IMR-90 (cell line): ENCODE results near the gene TOGARAM2. TPM values are rescaled to one million over a fixed set of nuclear protein-coding genes. Genes with fewer than 3 reads are reported as not detected.

Experiments used
- ATAC-seq: fragments of 200-7000 bp; cut with Tn5 transposase; 2 replicates; pipeline ENCODE4 v1.9.1; 2020; ENCODE audit warnings: low read depth, mild to moderate bottlenecking, moderate library complexity
- BruUV-seq: library from RNA; stranded (reverse); fragments of 400-500 nt; replicated peaks from 2 replicates; lab custom pipeline; 2021; lab: Mats Ljungman, UMichigan
- CTCF ChIA-PET: fragments of 300-600 bp; formaldehyde crosslinking; extraction: SDS; loops from one replicate; lab custom pipeline; 2021; ENCODE audit warnings: antibody characterized with exemption; lab: Yijun Ruan, JAX
- POLR2A ChIA-PET: fragments of 300-600 bp; sonication (Branson Sonifier 250); formaldehyde crosslinking; loops from one replicate; lab custom pipeline; 2022; ENCODE audit warnings: antibody characterized with exemption; ENCODE audit not compliant: unreplicated experiment; lab: Charles Lee
- DNase-seq: peaks from one replicate; pipeline ENCODE4 v3.0.0; 2013
- H2AFZ ChIP-seq: replicated peaks from 2 replicates; pipeline ENCODE3; 2013; ENCODE audit warnings: low read length, mild to moderate bottlenecking; ENCODE audit not compliant: poor library complexity
- H2AK5ac ChIP-seq: 2 replicates; pipeline ENCODE4 v1.6.1; 2013; ENCODE audit warnings: low read depth, low read length, inconsistent platforms
- H2AK9ac ChIP-seq: replicated peaks from 2 replicates; pipeline ENCODE3; 2013; ENCODE audit warnings: mild to moderate bottlenecking, low read depth, low read length, moderate library complexity; ENCODE audit not compliant: poor library complexity
- H2BK120ac ChIP-seq: 2 replicates; pipeline ENCODE4 v1.6.1; 2013; ENCODE audit warnings: low read depth, low read length, inconsistent platforms
- H2BK15ac ChIP-seq: 3 replicates; pipeline ENCODE4 v1.6.1; 2013; ENCODE audit warnings: low read depth, low read length, inconsistent platforms
- H2BK20ac ChIP-seq: 2 replicates; pipeline ENCODE4 v1.6.1; 2013; ENCODE audit warnings: low read depth, mild to moderate bottlenecking, inconsistent platforms, low read length, moderate library complexity
- H2BK5ac ChIP-seq: 2 replicates; pipeline ENCODE4 v1.6.1; 2013; ENCODE audit warnings: mild to moderate bottlenecking, low read depth, low read length, inconsistent platforms; ENCODE audit not compliant: poor library complexity, severe bottlenecking
- H3K14ac ChIP-seq: replicated peaks from 2 replicates; pipeline ENCODE4 v1.6.1; 2013; ENCODE audit warnings: low read depth, low read length, inconsistent platforms
- H3K18ac ChIP-seq: 2 replicates; pipeline ENCODE4 v1.6.1; 2013; ENCODE audit warnings: low read depth, low read length, control low read depth
- H3K23ac ChIP-seq: 2 replicates; pipeline ENCODE4 v1.6.1; 2013; ENCODE audit warnings: low read depth, low read length, inconsistent platforms
- H3K27ac ChIP-seq: 2 replicates; pipeline ENCODE4 v1.5.1; 2013; ENCODE audit warnings: mild to moderate bottlenecking, control low read depth, low read length; ENCODE audit not compliant: insufficient read depth
- H3K27me3 ChIP-seq: 2 replicates; pipeline ENCODE4 v1.6.1; 2013; ENCODE audit warnings: low read length; ENCODE audit not compliant: control insufficient read depth, insufficient read depth
- H3K36me3 ChIP-seq: 2 replicates; pipeline ENCODE4 v1.6.1; 2013; ENCODE audit warnings: low read length, mixed read lengths; ENCODE audit not compliant: control insufficient read depth, insufficient read depth
- H3K4ac ChIP-seq: 2 replicates; pipeline ENCODE4 v1.6.1; 2013; ENCODE audit warnings: low read depth, low read length, inconsistent platforms
- H3K4me1 ChIP-seq: 2 replicates; pipeline ENCODE4 v1.6.1; 2013; ENCODE audit warnings: low read length, mixed read lengths; ENCODE audit not compliant: control insufficient read depth, insufficient read depth
- H3K4me2 ChIP-seq: 2 replicates; pipeline ENCODE4 v1.6.1; 2013; ENCODE audit warnings: low read depth, mild to moderate bottlenecking, control low read depth, low read length, moderate library complexity
- H3K4me3 ChIP-seq: 2 replicates; pipeline ENCODE4 v1.5.1; 2013; ENCODE audit warnings: low read depth, mild to moderate bottlenecking, control low read depth, low read length, moderate library complexity; ENCODE audit not compliant: insufficient read depth
- H3K56ac ChIP-seq: 2 replicates; pipeline ENCODE4 v1.6.1; 2013; ENCODE audit warnings: low read length, inconsistent platforms; ENCODE audit not compliant: insufficient read depth; ENCODE audit errors: extremely low read depth
- H3K79me1 ChIP-seq, 2 experiments: 2 replicates each; pipeline ENCODE4 v1.6.1; 2013; ENCODE audit warnings: low read length in 2 of 2, inconsistent platforms in 1 of 2, low read depth in 1 of 2
- H3K9ac ChIP-seq: 2 replicates; pipeline ENCODE4 v1.6.1; 2013; ENCODE audit warnings: low read depth, low read length, control low read depth
- H3K9me1 ChIP-seq: 2 replicates; pipeline ENCODE4 v1.6.1; 2013; ENCODE audit warnings: low read length, inconsistent platforms; ENCODE audit not compliant: insufficient read depth
- H3K9me3 ChIP-seq: 2 replicates; pipeline ENCODE4 v1.6.1; 2013; ENCODE audit warnings: low read length; ENCODE audit not compliant: control insufficient read depth, insufficient read depth
- H4K20me1 ChIP-seq: 2 replicates; pipeline ENCODE4 v1.6.1; 2013; ENCODE audit warnings: low read length, inconsistent platforms; ENCODE audit not compliant: insufficient read depth
- H4K5ac ChIP-seq: 2 replicates; pipeline ENCODE4 v1.6.1; 2013; ENCODE audit warnings: mild to moderate bottlenecking, low read depth, low read length, control low read depth
- H4K8ac ChIP-seq, 2 experiments: 2 replicates each; pipeline ENCODE4 v1.6.1; 2013; ENCODE audit warnings: low read depth in 2 of 2, low read length in 2 of 2, control low read depth in 1 of 2, inconsistent platforms in 1 of 2
- H4K91ac ChIP-seq: 2 replicates; pipeline ENCODE4 v1.6.1; 2013; ENCODE audit warnings: low read depth, low read length, inconsistent platforms; ENCODE audit not compliant: insufficient read depth
- BHLHE40 ChIP-seq: fragments of 150-350 bp; IDR thresholded peaks from 2 replicates; pipeline ENCODE4 v1.6.1; 2016; ENCODE audit warnings: mild to moderate bottlenecking, low read depth, low read length
- CEBPB ChIP-seq: IDR thresholded peaks from 2 replicates; pipeline ENCODE4 v1.6.1; 2012; ENCODE audit warnings: low read depth, low read length, improper control_type of control experiment
- CHD1 ChIP-seq: IDR thresholded peaks from 2 replicates; pipeline ENCODE4 v1.6.1; 2012; ENCODE audit warnings: low read depth, low read length, improper control_type of control experiment
- FOS ChIP-seq: fragments of 150-350 bp; IDR thresholded peaks from 2 replicates; pipeline ENCODE4 v1.6.1; 2016; ENCODE audit warnings: low read depth, low read length
- MAFK ChIP-seq: IDR thresholded peaks from 2 replicates; pipeline ENCODE4 v1.6.1; 2012; ENCODE audit warnings: low read depth, low read length, improper control_type of control experiment
- MAZ ChIP-seq: IDR thresholded peaks from 2 replicates; pipeline ENCODE4 v1.6.1; 2012; ENCODE audit warnings: low read depth, mild to moderate bottlenecking, low read length, improper control_type of control experiment, moderate library complexity, borderline replicate concordance
- MXI1 ChIP-seq: IDR thresholded peaks from 2 replicates; pipeline ENCODE4 v1.6.1; 2012; ENCODE audit warnings: low read depth, mild to moderate bottlenecking, low read length, moderate library complexity, borderline replicate concordance
- NFE2L2 ChIP-seq: fragments of 150-350 bp; IDR thresholded peaks from 2 replicates; pipeline ENCODE4 v1.6.1; 2016; ENCODE audit warnings: low read depth, mild to moderate bottlenecking, low read length
- POLR2A ChIP-seq: IDR thresholded peaks from 2 replicates; pipeline ENCODE4 v1.6.1; 2012; ENCODE audit warnings: mild to moderate bottlenecking, low read depth, low read length
- RAD21 ChIP-seq: IDR thresholded peaks from 2 replicates; pipeline ENCODE4 v1.6.1; 2012; ENCODE audit warnings: low read length, improper control_type of control experiment
- RCOR1 ChIP-seq: IDR thresholded peaks from 2 replicates; pipeline ENCODE4 v1.6.1; 2012; ENCODE audit warnings: mild to moderate bottlenecking, low read length, improper control_type of control experiment; ENCODE audit not compliant: insufficient replicate concordance
- RFX5 ChIP-seq: IDR thresholded peaks from 2 replicates; pipeline ENCODE4 v1.8.0; 2012; ENCODE audit warnings: low read depth, mild to moderate bottlenecking, low read length, moderate library complexity
- SMC3 ChIP-seq: fragments of 150-350 bp; IDR thresholded peaks from 2 replicates; pipeline ENCODE4 v1.6.1; 2016; ENCODE audit warnings: low read depth, mild to moderate bottlenecking, antibody characterized with exemption, low read length, moderate library complexity
- WGBS, 2 experiments: methylation state at CpG; one replicate each; pipeline versions ENCODE4 v1.1.5 to v1.1.7; 2013; ENCODE audit warnings: missing lambda C conversion rate in 2 of 2; ENCODE audit not compliant: insufficient read length in 1 of 2; ENCODE audit errors: extremely low coverage in 2 of 2; 5-methylcytosine and 5-hydroxymethylcytosine counted together
- dilution Hi-C: fragments of 300-500 bp; cut with HindIII; formaldehyde crosslinking; loops from one replicate; pipeline ENCODE4 v1.14.3; 2018; ENCODE audit warnings: low sequenced_read_pairs; ENCODE audit not compliant: unreplicated experiment
- in situ Hi-C: fragments of 300-500 bp; cut with MboI; formaldehyde crosslinking; loops from 3 replicates; pipeline ENCODE4 v1.14.3; 2019; ENCODE audit warnings: low sequenced_read_pairs, inconsistent platforms, mixed read lengths
- intact Hi-C: fragments of 100-400 bp; cut with micrococcal nuclease; formaldehyde crosslinking; loops from 2 replicates; pipeline ENCODE4 v1.10.0; 2022
- polyA plus RNA-seq, 3 experiments: library from polyadenylated mRNA; depleted of rRNA; stranded (reverse); fragments of >200 nt; gene quantifications; 2 replicates each; pipeline ENCODE4 v1.2.3, GENCODE V29; 2012; ENCODE audit warnings: low replicate concordance in 1 of 3
- total RNA-seq: library from RNA; depleted of rRNA; stranded (reverse); fragments of >200 nt; gene quantifications from 2 replicates; pipeline ENCODE4 v1.2.3, GENCODE V29; 2012
- TF ChIP-seq, protein P1 (sequence below): fragments of 150-350 bp; IDR thresholded peaks from 2 replicates; pipeline ENCODE4 v1.6.1; 2016; ENCODE audit warnings: low read depth, mild to moderate bottlenecking, low read length, moderate library complexity, borderline replicate concordance
- TF ChIP-seq, protein P2 (sequence below): fragments of 150-350 bp; IDR thresholded peaks from 2 replicates; pipeline ENCODE4 v1.6.1; 2017; ENCODE audit warnings: mild to moderate bottlenecking, antibody characterized with exemption, low read length, low read depth
- TF ChIP-seq, protein P3 (sequence below): conservative IDR thresholded peaks from 2 replicates; pipeline ENCODE4 v1.5.1; 2012; ENCODE audit warnings: mild to moderate bottlenecking, low read depth, low read length, improper control_type of control experiment

Gene TOGARAM2
- total and polyA plus RNA-seq, 2 of the 4 experiments (the other 2 are of a cell fraction), result under 0.01 to 0.38 TPM

DNA sequence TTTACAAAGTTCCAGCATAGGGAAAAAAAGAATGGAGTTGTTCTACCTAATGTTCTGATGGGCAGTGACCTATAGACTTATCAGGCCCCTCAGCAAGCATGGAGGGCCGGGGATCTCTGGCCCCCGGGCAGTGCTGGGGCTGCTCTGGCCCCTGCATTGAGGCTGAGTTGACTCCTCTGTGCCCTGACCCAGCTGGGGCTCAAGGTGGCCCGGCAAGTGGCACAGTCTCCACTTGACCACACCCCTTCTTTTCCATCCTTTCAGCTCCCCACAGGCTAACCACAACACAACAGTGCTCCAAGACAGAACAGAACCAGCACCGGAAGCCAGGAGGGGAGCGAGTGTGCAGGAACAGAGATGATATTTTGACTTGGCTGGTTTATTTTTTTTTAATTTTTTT, 19.9 kb downstream of the TOGARAM2 start:
- Histone ChIP-seq H4K5ac (no peak overlapping the region), H2BK15ac (no peak overlapping the region), H3K18ac (no peak overlapping the region), H3K23ac (no peak overlapping the region), H4K8ac (no peak overlapping the region), H3K4ac (no peak overlapping the region), H3K4me3 (no peak overlapping the region), H2BK120ac (no peak overlapping the region), H3K27ac (no peak overlapping the region), H3K27me3 (peaks cover 4% of the 10 kb centered on the region; the same call in 1 of the 2 replicates), H3K4me1 (no peaks in the 10 kb centered on the region), H3K4me2 (no peak overlapping the region), H3K79me1 (no peaks in the 10 kb centered on the region), H3K14ac (no peak overlapping the region), H2AK5ac (no peak overlapping the region), H3K36me3 (no peaks in the 10 kb centered on the region), H3K9ac (no peak overlapping the region), H4K20me1 (no peaks in the 10 kb centered on the region), H3K56ac (no peak overlapping the region), H2BK20ac (no peak overlapping the region), H3K9me1 (no peaks in the 10 kb centered on the region), H2AK9ac (no peak overlapping the region), H4K91ac (no peak overlapping the region), H3K9me3 (no peaks in the 10 kb centered on the region), H2AFZ (peak overlapping the region; percentile 32), H2BK5ac (no peak overlapping the region)
- no TSS peak for BruUV-seq
- intact Hi-C loops, result no loop called here
- no peak for DNase-seq
- POLR2A ChIA-PET, result no interaction called here
- in situ Hi-C loops, result no loop called here
- WGBS, 2 experiments, result no CpG with 5 or more reads among the region's 5 CpGs
- TF ChIP-seq, protein P1, sequence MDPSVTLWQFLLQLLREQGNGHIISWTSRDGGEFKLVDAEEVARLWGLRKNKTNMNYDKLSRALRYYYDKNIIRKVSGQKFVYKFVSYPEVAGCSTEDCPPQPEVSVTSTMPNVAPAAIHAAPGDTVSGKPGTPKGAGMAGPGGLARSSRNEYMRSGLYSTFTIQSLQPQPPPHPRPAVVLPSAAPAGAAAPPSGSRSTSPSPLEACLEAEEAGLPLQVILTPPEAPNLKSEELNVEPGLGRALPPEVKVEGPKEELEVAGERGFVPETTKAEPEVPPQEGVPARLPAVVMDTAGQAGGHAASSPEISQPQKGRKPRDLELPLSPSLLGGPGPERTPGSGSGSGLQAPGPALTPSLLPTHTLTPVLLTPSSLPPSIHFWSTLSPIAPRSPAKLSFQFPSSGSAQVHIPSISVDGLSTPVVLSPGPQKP, result no peak
- TF ChIP-seq, protein P2, sequence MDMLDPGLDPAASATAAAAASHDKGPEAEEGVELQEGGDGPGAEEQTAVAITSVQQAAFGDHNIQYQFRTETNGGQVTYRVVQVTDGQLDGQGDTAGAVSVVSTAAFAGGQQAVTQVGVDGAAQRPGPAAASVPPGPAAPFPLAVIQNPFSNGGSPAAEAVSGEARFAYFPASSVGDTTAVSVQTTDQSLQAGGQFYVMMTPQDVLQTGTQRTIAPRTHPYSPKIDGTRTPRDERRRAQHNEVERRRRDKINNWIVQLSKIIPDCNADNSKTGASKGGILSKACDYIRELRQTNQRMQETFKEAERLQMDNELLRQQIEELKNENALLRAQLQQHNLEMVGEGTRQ, result no peak
- TF ChIP-seq CEBPB (no peak), SMC3 (no peak), RCOR1 (no peak), MXI1 (no peak), NFE2L2 (no peak), POLR2A (no peak), MAFK (no peak), MAZ (no peak), CHD1 (no peak), FOS (no peak), RFX5 (no peak), BHLHE40 (no peak), RAD21 (no peak)
- TF ChIP-seq, protein P3, sequence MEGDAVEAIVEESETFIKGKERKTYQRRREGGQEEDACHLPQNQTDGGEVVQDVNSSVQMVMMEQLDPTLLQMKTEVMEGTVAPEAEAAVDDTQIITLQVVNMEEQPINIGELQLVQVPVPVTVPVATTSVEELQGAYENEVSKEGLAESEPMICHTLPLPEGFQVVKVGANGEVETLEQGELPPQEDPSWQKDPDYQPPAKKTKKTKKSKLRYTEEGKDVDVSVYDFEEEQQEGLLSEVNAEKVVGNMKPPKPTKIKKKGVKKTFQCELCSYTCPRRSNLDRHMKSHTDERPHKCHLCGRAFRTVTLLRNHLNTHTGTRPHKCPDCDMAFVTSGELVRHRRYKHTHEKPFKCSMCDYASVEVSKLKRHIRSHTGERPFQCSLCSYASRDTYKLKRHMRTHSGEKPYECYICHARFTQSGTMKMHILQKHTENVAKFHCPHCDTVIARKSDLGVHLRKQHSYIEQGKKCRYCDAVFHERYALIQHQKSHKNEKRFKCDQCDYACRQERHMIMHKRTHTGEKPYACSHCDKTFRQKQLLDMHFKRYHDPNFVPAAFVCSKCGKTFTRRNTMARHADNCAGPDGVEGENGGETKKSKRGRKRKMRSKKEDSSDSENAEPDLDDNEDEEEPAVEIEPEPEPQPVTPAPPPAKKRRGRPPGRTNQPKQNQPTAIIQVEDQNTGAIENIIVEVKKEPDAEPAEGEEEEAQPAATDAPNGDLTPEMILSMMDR, result no peak
- no peak for ATAC-seq
- CTCF ChIA-PET, result interaction anchor here (1.1 kb wide), 1 partner anchor 116 kb away, joined by 3 read pairs; no protein-coding TSS in a partner anchor
- dilution Hi-C loops, result no loop called here
